Sigmoid colon (tissue), 7 donors: ENCODE results near the gene EGR2. TPM values are rescaled to one million over a fixed set of nuclear protein-coding genes. Genes with fewer than 3 reads are reported as not detected.

Source experiments
- DNase-seq: peaks from one replicate; pipeline ENCODE4 v3.0.0-alpha.2; 2019
- H3K27ac ChIP-seq, 4 donors: fragments of 200-600 bp; sonication (generic); one replicate each; pipeline ENCODE4 v1.5.1; 2016 to 2019; ENCODE audit warnings: mild to moderate bottlenecking in 1 of 4
- H3K27me3 ChIP-seq, 3 donors: fragments of 200-600 bp; sonication (generic); one replicate each; pipeline ENCODE4 v1.5.1; 2019; ENCODE audit warnings: mild to moderate bottlenecking in 1 of 3
- H3K36me3 ChIP-seq, 4 donors: fragments of 200-600 bp; sonication (generic); one replicate each; pipeline ENCODE4 v1.5.1; 2016 to 2019
- H3K4me1 ChIP-seq, 4 donors: fragments of 200-600 bp; sonication (generic); one replicate each; pipeline ENCODE4 v1.5.1; 2017 to 2019
- H3K4me3 ChIP-seq, 4 donors: fragments of 200-600 bp; sonication (generic); one replicate each; pipeline ENCODE4 v1.5.1; 2017 to 2019; ENCODE audit warnings: mild to moderate bottlenecking in 2 of 4, moderate library complexity in 1 of 4
- H3K9me3 ChIP-seq, 4 donors: fragments of 200-600 bp in 3 of 4; sonication (generic) in 3 of 4; one replicate each; pipeline versions ENCODE4 v1.5.1 to v1.6.1; 2013 to 2019
- EP300 ChIP-seq, 4 donors: sonication (generic); formaldehyde crosslinking; IDR thresholded peaks; one replicate each; pipeline ENCODE4 v1.6.1; 2017; ENCODE audit warnings: antibody characterized with exemption in 4 of 4
- POLR2A ChIP-seq, 2 donors: fragments of 450-650 bp; IDR thresholded peaks; one replicate each; pipeline ENCODE4 v1.6.1; 2016; ENCODE audit warnings: antibody characterized with exemption in 2 of 2, mild to moderate bottlenecking in 2 of 2, moderate library complexity in 2 of 2
- POLR2AphosphoS5 ChIP-seq, 4 donors: sonication (generic); formaldehyde crosslinking; IDR thresholded peaks; one replicate each; pipeline ENCODE4 v1.6.1; 2017; ENCODE audit warnings: antibody characterized with exemption in 4 of 4
- WGBS, 2 donors: extraction: QIAGEN DNeasy Blood & Tissue Kit; methylation state at CpG; one replicate each; pipeline ENCODE4 v1.1.7; 2013; 5-methylcytosine and 5-hydroxymethylcytosine counted together
- intact Hi-C: fragments of 100-400 bp; cut with DNase I; formaldehyde crosslinking; loops from one replicate; pipeline ENCODE4 v1.15.1; 2023
- polyA plus RNA-seq, 3 donors: library from polyadenylated mRNA; stranded (reverse); fragments of 200-250 nt; gene quantifications; one replicate each; pipeline ENCODE4 v1.2.3, GENCODE V29; 2013
- total RNA-seq, 4 donors: library from RNA; depleted of rRNA; stranded (reverse); fragments of >200 nt; gene quantifications; one replicate each; pipeline ENCODE4 v1.1.0, GENCODE V29; 2016
- TF ChIP-seq, protein P1 (sequence below), 4 experiments: fragments of 450-650 bp in 3 of 4; fragments of 200-600 bp in 1 of 4; IDR thresholded peaks; one replicate each; pipeline ENCODE4 v1.5.1; 2016 to 2019; ENCODE audit warnings: antibody characterized with exemption in 4 of 4, mild to moderate bottlenecking in 3 of 4, moderate library complexity in 2 of 4
- donor health status: healthy with polysubstance abuse.
- donor health status: Bipolar disorder and iron deficiency.
- donor health status: healthy.

Gene EGR2
- total and polyA plus RNA-seq, 7 donors, result 0.23 to 3.4 (median 1.8) TPM

DNA sequence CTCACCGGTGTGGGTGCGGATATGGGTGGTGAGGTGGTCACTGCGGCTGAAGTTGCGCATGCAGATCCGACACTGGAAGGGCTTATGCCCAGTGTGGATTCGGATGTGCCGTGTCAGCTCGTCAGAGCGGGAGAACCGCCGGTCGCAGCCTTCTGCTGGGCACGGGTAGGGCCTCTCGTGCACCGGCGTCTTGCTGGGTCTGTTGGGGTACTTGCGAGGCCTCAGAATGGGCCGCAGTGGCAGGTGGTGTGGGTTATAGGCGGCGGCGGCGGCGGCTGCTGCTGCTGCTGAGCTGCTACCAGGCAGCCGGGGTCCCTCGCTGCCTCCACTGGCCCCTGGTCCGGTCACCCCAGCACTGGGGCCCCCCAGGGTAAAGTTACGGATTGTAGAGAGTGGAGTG, 2.7 kb downstream of the EGR2 start:
- DNase-seq, result no peak
- peaks cover 0 to 8% (median 0%) of the 10 kb centered on the region in 4 donors for H3K36me3 ChIP-seq
- WGBS, 2 donors, result 91% methylated on average over 27 of the region's 27 CpGs
- H3K9me3 ChIP-seq, result no peaks in the 10 kb centered on the region
- peaks cover 7 to 23% (median 10%) of the 10 kb centered on the region in 3 donors for H3K27me3 ChIP-seq
- no peak overlapping the region for H3K4me3 ChIP-seq
- H3K27ac ChIP-seq, result no peak overlapping the region
- peaks cover 0 to 40% (median 34%) of the 10 kb centered on the region in 4 donors for H3K4me1 ChIP-seq
- no peak for TF ChIP-seq EP300 (IDR thresholded peaks at IDR 0.05)
- TF ChIP-seq POLR2AphosphoS5 (IDR thresholded peaks at IDR 0.05), result no peak
- TF ChIP-seq POLR2A (IDR thresholded peaks at IDR 0.05), result no peak
- TF ChIP-seq, protein P1, sequence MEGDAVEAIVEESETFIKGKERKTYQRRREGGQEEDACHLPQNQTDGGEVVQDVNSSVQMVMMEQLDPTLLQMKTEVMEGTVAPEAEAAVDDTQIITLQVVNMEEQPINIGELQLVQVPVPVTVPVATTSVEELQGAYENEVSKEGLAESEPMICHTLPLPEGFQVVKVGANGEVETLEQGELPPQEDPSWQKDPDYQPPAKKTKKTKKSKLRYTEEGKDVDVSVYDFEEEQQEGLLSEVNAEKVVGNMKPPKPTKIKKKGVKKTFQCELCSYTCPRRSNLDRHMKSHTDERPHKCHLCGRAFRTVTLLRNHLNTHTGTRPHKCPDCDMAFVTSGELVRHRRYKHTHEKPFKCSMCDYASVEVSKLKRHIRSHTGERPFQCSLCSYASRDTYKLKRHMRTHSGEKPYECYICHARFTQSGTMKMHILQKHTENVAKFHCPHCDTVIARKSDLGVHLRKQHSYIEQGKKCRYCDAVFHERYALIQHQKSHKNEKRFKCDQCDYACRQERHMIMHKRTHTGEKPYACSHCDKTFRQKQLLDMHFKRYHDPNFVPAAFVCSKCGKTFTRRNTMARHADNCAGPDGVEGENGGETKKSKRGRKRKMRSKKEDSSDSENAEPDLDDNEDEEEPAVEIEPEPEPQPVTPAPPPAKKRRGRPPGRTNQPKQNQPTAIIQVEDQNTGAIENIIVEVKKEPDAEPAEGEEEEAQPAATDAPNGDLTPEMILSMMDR (IDR thresholded peaks at IDR 0.05), result no peak
- intact Hi-C loops, result no loop called here

DNA sequence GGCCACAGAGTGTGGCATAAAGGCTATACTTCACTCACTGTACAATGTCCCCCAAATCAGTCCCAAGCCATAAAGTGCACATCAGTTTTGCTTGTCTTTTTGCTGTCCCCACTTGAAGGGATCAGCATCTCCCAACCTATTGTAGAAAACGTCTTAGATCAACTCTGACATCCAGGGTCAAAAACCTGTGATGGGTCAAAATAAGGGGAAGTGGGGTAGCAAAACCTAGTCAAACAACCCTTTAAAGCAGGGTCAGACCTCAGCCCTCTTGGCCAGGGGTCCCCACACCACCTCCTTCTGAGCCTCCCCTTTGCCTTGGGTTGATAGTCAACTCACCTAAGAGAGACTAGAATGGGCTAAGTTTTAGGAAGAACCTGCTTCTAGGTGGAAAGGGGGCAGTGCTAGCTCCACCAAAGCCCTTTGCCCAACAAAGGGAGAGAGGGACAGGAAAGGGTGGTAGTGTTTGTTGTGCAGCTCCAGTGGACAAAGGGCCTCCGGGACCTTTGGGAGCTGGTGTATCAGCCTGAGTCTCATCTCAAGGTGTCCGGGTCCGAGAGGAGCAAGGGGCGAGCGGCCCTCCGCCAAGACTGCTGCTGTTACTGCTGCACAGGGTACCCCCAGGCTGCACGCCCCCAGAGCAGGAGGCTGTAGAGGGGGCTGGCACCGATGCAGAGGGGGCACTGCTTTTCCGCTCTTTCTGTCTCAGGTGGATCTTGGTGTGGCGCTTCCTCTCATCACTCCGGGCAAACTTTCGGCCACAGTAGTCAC, 3.3 kb downstream of the EGR2 start:
- no peak for TF ChIP-seq POLR2AphosphoS5 (IDR thresholded peaks at IDR 0.05)
- TF ChIP-seq, protein P1 (IDR thresholded peaks at IDR 0.05), result no peak
- no peak for TF ChIP-seq POLR2A (IDR thresholded peaks at IDR 0.05)
- no peak for TF ChIP-seq EP300 (IDR thresholded peaks at IDR 0.05)
- Histone ChIP-seq H3K27ac (no peak overlapping the region), H3K27me3 (peaks cover 5 to 18% (median 6%) of the 10 kb centered on the region in 3 donors), H3K4me3 (no peak overlapping the region), H3K36me3 (peaks cover 0 to 8% (median 0%) of the 10 kb centered on the region in 4 donors), H3K9me3 (no peaks in the 10 kb centered on the region), H3K4me1 (peaks cover 0 to 39% (median 33%) of the 10 kb centered on the region in 4 donors)
- intact Hi-C loops, result no loop called here
- DNase-seq, result no peak
- 93 to 94% methylated on average over 13 of the region's 13 CpGs for WGBS, 2 donors

DNA sequence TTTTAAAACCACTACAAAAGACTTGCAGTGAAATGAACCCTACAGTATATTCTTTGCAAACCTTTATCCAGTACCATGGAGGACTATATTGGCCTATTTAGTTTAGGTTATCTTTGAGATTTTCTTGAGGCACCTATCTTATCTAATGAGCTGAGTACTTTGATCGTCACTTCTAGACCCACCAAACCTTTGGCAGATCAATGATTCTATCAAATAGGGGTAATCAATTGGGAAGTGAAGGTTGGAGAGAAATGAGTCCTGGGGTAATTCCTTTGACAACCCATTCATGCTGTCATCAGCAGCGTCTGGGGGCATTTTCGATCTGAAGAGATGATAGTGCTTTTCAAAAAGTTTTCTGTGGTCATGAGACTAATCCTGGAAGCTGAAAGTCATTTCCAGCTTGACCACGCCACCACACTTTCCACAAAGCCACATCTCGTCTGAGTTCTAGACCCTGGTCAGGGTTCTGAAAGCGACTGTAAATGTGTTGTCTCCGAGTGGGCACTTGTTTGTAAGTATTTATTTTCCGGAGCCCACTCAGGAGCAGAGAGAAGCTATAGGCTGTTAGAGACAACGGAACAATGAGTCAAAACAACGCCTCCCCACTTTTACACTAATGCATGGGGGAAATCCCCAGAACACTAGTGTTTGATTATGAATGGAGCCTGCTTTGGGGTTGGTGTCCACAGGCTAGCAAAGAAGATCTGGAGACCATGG, 4.8 kb downstream of the EGR2 start:
- H3K36me3 ChIP-seq, result peaks cover 0 to 8% (median 0%) of the 10 kb centered on the region in 4 donors
- peaks cover 0 to 46% (median 41%) of the 10 kb centered on the region in 4 donors for H3K4me1 ChIP-seq
- intact Hi-C loops, result no loop called here
- H3K9me3 ChIP-seq, result no peaks in the 10 kb centered on the region
- TF ChIP-seq POLR2AphosphoS5 (IDR thresholded peaks at IDR 0.05) (no peak), EP300 (IDR thresholded peaks at IDR 0.05) (no peak), POLR2A (IDR thresholded peaks at IDR 0.05) (no peak)
- TF ChIP-seq, protein P1 (IDR thresholded peaks at IDR 0.05), result no peak
- no peak for DNase-seq
- H3K4me3 ChIP-seq, result no peak overlapping the region
- H3K27me3 ChIP-seq, result peaks cover 5 to 18% (median 6%) of the 10 kb centered on the region in 3 donors
- no peak overlapping the region for H3K27ac ChIP-seq
- WGBS, 2 donors, result 66 to 88% methylated on average over 10 of the region's 10 CpGs

DNA sequence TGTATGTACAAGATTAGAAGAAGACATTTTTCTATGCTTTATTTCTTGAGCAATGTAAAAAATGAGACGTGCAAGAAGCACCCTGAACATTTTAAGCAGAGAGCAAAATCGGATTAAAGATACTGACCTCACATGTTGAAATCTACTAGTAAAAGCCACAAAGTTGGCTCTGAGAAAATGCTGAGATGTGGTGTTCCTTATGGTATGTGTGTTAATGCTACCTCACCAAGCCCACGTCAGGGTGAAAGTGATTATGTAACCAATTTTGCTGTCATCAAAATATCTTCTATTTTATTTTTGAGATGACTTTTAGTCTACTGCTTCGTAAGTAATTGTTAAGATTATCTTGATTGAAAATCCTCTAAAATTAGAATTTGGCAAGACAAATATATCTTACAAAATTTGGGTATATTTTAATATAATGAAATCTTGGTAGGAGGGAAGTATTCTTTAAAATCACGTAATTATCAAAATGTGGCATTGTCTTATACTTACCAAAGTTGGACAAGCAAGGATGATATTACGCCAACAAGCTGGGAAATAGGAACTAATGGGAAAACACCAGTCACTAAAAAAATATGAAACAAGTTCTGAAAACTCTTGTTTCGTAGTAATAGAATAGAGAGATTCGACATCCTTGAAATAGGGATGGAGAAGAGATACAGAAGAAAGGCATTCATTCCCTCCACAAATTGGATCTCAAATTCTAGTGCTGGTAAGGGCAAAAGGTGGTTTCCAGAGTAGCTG, 5.8 kb downstream of the EGR2 start:
- Histone ChIP-seq H3K4me3 (no peak overlapping the region), H3K36me3 (peaks cover 0 to 8% (median 0%) of the 10 kb centered on the region in 4 donors), H3K9me3 (no peaks in the 10 kb centered on the region), H3K4me1 (peaks cover 0 to 46% (median 43%) of the 10 kb centered on the region in 4 donors), H3K27ac (no peak overlapping the region), H3K27me3 (peaks cover under 1 to 11% (median 3%) of the 10 kb centered on the region in 3 donors)
- no peak for DNase-seq
- intact Hi-C loops, result no loop called here
- 92 to 93% methylated on average over 8 of the region's 8 CpGs for WGBS, 2 donors
- TF ChIP-seq POLR2AphosphoS5 (IDR thresholded peaks at IDR 0.05) (no peak), POLR2A (IDR thresholded peaks at IDR 0.05) (no peak)
